Osteoblast (primary cell): ENCODE data around the gene SLX4. TPM values are rescaled to one million over a fixed set of nuclear protein-coding genes. Genes with fewer than 3 reads are reported as not detected.

ENCODE experiments used
- DNase-seq: peaks from one replicate; pipeline ENCODE4 v3.0.0; 2011; ENCODE audit warnings: low spot score, mixed read lengths; ENCODE audit not compliant: insufficient read length; ENCODE audit errors: missing footprints
- H2AFZ ChIP-seq: 2 replicates; pipeline ENCODE4 v1.6.0; 2011; ENCODE audit warnings: mild to moderate bottlenecking, low read length
- H3K27ac ChIP-seq: 2 replicates; pipeline ENCODE4 v1.5.1; 2011; ENCODE audit warnings: mild to moderate bottlenecking, low read depth, low read length, moderate library complexity
- H3K27me3 ChIP-seq: 2 replicates; pipeline ENCODE4 v1.6.0; 2012; ENCODE audit warnings: mild to moderate bottlenecking, control low read depth, inconsistent platforms, low read length, moderate library complexity; ENCODE audit not compliant: insufficient read depth
- H3K36me3 ChIP-seq: 2 replicates; pipeline ENCODE4 v1.5.1; 2011; ENCODE audit warnings: mild to moderate bottlenecking, low read length, control low read depth, moderate library complexity; ENCODE audit not compliant: insufficient read depth
- H3K4me1 ChIP-seq: 2 replicates; pipeline ENCODE4 v1.5.1; 2011; ENCODE audit warnings: mild to moderate bottlenecking, low read length, control low read depth, moderate library complexity; ENCODE audit not compliant: insufficient read depth
- H3K4me2 ChIP-seq: 2 replicates; pipeline ENCODE4 v1.6.0; 2011; ENCODE audit warnings: mild to moderate bottlenecking, low read length; ENCODE audit not compliant: insufficient read depth
- H3K4me3 ChIP-seq: fragments of 200-600 bp; sonication (generic); 3 replicates; pipeline ENCODE4 v1.5.1; 2012; ENCODE audit warnings: mild to moderate bottlenecking, low read length, inconsistent platforms; ENCODE audit not compliant: insufficient read depth
- H3K79me2 ChIP-seq: 2 replicates; pipeline ENCODE4 v1.6.0; 2012; ENCODE audit warnings: mild to moderate bottlenecking, low read length, control low read depth, inconsistent platforms; ENCODE audit not compliant: insufficient read depth
- H3K9me3 ChIP-seq: 2 replicates; pipeline ENCODE4 v1.5.1; 2011; ENCODE audit warnings: low read depth, low read length, control low read depth
- H4K20me1 ChIP-seq: 2 replicates; pipeline ENCODE4 v1.6.0; 2012; ENCODE audit warnings: mild to moderate bottlenecking, low read length, control low read depth; ENCODE audit not compliant: insufficient read depth
- CTCF ChIP-seq: IDR thresholded peaks from 2 replicates; pipeline ENCODE4 v1.5.1; 2011; ENCODE audit warnings: mild to moderate bottlenecking, low read depth, low read length, moderate library complexity; ENCODE audit errors: extremely low read depth
- total RNA-seq: library from RNA; depleted of rRNA; stranded (reverse); fragments of >200 nt; gene quantifications from 2 replicates; pipeline ENCODE4 v1.2.3, GENCODE V29; 2012

Gene SLX4
- total RNA-seq, 1 donor = 4.0 TPM

GRCh38 chr16:3589001-3589400, 22.4 kb downstream of the SLX4 start:
- TF ChIP-seq CTCF = no peak
- H3K4me2 ChIP-seq = no peak overlapping the region
- no peak overlapping the region for H3K4me3 ChIP-seq
- no peak for DNase-seq
- peaks cover 11% of the 10 kb centered on the region for H3K36me3 ChIP-seq
- H3K4me1 ChIP-seq = no peaks in the 10 kb centered on the region
- no peaks in the 10 kb centered on the region for H3K27me3 ChIP-seq
- H3K27ac ChIP-seq = no peak overlapping the region
- no peaks in the 10 kb centered on the region for H3K9me3 ChIP-seq
- H2AFZ ChIP-seq = no peak overlapping the region
- H3K79me2 ChIP-seq = no peaks in the 10 kb centered on the region
- no peaks in the 10 kb centered on the region for H4K20me1 ChIP-seq

GRCh38 chr16:3587547-3588110, 23.8 kb downstream of the SLX4 start:
- DNase-seq = peak; percentile 65
- Histone ChIP-seq H3K9me3 (no peaks in the 10 kb centered on the region), H3K4me1 (no peaks in the 10 kb centered on the region), H4K20me1 (no peaks in the 10 kb centered on the region), H3K27me3 (no peaks in the 10 kb centered on the region), H3K4me2 (no peak overlapping the region), H3K27ac (no peak overlapping the region), H3K4me3 (no peak overlapping the region), H2AFZ (no peak overlapping the region), H3K36me3 (peaks cover 14% of the 10 kb centered on the region), H3K79me2 (no peaks in the 10 kb centered on the region)
- TF ChIP-seq CTCF = no peak

DNA sequence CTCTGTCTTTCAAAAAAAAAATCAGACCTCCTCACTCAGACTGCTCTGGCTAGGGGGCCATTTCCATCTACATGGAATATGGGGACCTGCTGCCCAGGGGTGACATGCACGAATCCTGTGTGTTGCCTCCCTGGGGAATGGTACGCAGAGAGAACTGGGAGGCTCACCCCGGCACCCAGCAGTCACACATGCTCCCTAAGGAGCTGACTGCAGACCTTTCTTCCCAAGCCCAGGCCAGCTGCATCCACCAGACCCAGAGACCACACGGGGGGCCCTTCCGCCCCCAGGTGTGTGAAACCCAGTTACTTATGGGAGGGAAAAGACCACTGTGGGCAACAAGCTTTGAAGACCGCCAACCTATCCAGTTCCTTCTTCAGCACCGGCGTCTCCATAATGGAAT, 27.0 kb downstream of the SLX4 start:
- no peak overlapping the region for H3K27ac ChIP-seq
- H3K4me1 ChIP-seq = no peaks in the 10 kb centered on the region
- peaks cover 8% of the 10 kb centered on the region for H3K36me3 ChIP-seq
- no peak overlapping the region for H2AFZ ChIP-seq
- H3K4me2 ChIP-seq = no peak overlapping the region
- no peaks in the 10 kb centered on the region for H3K27me3 ChIP-seq
- no peaks in the 10 kb centered on the region for H4K20me1 ChIP-seq
- no peak for DNase-seq
- no peaks in the 10 kb centered on the region for H3K79me2 ChIP-seq
- H3K9me3 ChIP-seq = no peaks in the 10 kb centered on the region
- TF ChIP-seq CTCF = no peak
- no peak overlapping the region for H3K4me3 ChIP-seq

DNA sequence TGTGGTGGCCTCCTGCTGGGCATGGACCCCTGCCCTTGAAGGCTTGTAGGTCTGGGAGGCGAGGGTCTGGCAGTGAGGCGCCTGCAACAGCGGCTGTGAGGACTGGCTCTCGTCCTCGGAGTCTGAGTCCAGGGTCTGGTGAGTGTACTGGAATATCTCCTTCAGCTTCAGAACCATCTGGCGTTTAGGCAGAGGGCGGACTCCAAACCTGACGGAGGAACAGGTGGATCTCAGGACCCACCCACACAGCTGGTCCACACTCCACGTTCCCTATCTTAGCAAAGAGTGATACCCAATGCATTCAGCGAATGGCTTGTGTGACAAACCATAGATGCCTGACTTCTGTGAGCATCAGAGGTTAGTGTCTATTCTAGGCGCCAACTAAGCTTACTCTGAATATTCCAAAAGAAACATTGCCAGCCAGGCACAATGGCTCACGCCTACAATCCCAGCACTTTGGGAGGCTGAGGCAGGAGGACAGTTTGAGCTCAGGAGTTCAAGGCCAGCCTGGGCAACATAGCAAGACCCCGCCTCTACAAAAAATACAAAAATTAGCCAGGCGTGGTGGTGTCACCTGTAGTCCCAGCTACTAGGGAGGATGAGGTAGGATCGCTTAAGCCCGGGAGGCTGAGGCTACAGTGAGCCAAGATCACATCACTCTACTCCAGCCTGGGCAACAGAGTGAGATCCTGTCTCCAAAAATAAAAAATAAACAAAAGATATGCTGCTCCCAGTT, 27.9 kb downstream of the SLX4 start:
- Histone ChIP-seq H3K9me3 (no peaks in the 10 kb centered on the region), H2AFZ (no peak overlapping the region), H3K4me3 (no peak overlapping the region), H3K36me3 (peaks cover 8% of the 10 kb centered on the region), H4K20me1 (no peaks in the 10 kb centered on the region), H3K4me2 (no peak overlapping the region), H3K79me2 (no peaks in the 10 kb centered on the region), H3K27ac (no peak overlapping the region), H3K27me3 (no peaks in the 10 kb centered on the region), H3K4me1 (no peaks in the 10 kb centered on the region)
- no peak for TF ChIP-seq CTCF
- DNase-seq = peak; percentile 53
